Measurements from ENCODE around the gene MMP24OS. TPM values are rescaled to one million over a fixed set of nuclear protein-coding genes. Genes with fewer than 3 reads are reported as not detected.

MMP24OS gene
- total and polyA plus RNA-seq, 10 of the 15 experiments (the other 5 are each of a cell fraction or from before 2014, with no cell fraction given) = 2.0 to 30.9 (median 10.9) TPM

- no peaks in the 10 kb centered on the region for H4K20me1 ChIP-seq (ENCODE audit: control insufficient read depth, insufficient read depth)
- TF ChIP-seq IRF3 (IDR thresholded peaks at IDR 0.05) (no peak), BACH1 (IDR thresholded peaks at IDR 0.05; ENCODE audit: borderline replicate concordance) (no peak), PRDM15 (CRISPR knock-in tag; IDR thresholded peaks at IDR 0.05) (no peak), MXI1 (IDR thresholded peaks at IDR 0.05; ENCODE audit: low read depth, low read length) (no peak), MTA3 (IDR thresholded peaks at IDR 0.05; ENCODE audit: borderline replicate concordance, low read length) (no peak), ZNF24 (IDR thresholded peaks at IDR 0.05) (no peak), ZNF384 (IDR thresholded peaks at IDR 0.05; ENCODE audit: borderline replicate concordance, low read depth, low read length) (no peak), ATF7 (IDR thresholded peaks at IDR 0.05; ENCODE audit: low read depth) (no peak), E2F8 (IDR thresholded peaks at IDR 0.05; ENCODE audit: low read depth, partially characterized antibody) (no peak), ZNF207 (IDR thresholded peaks at IDR 0.05; ENCODE audit: borderline replicate concordance) (no peak), TCF3 (IDR thresholded peaks at IDR 0.05; ENCODE audit: borderline replicate concordance, insufficient read depth, low read depth, low read length) (no peak), JUND (IDR thresholded peaks at IDR 0.05; ENCODE audit: low read depth, low read length) (no peak), ZNF274 (IDR thresholded peaks at IDR 0.05; ENCODE audit: insufficient read depth, insufficient read length) (no peak)
- TF ChIP-seq, protein P1, sequence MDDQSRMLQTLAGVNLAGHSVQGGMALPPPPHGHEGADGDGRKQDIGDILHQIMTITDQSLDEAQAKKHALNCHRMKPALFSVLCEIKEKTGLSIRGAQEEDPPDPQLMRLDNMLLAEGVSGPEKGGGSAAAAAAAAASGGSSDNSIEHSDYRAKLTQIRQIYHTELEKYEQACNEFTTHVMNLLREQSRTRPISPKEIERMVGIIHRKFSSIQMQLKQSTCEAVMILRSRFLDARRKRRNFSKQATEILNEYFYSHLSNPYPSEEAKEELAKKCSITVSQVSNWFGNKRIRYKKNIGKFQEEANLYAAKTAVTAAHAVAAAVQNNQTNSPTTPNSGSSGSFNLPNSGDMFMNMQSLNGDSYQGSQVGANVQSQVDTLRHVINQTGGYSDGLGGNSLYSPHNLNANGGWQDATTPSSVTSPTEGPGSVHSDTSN (IDR thresholded peaks at IDR 0.05; ENCODE audit: insufficient replicate concordance, low read depth, low read length) = no peak
- TF ChIP-seq, protein P2, sequence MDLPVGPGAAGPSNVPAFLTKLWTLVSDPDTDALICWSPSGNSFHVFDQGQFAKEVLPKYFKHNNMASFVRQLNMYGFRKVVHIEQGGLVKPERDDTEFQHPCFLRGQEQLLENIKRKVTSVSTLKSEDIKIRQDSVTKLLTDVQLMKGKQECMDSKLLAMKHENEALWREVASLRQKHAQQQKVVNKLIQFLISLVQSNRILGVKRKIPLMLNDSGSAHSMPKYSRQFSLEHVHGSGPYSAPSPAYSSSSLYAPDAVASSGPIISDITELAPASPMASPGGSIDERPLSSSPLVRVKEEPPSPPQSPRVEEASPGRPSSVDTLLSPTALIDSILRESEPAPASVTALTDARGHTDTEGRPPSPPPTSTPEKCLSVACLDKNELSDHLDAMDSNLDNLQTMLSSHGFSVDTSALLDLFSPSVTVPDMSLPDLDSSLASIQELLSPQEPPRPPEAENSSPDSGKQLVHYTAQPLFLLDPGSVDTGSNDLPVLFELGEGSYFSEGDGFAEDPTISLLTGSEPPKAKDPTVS (IDR thresholded peaks at IDR 0.05; ENCODE audit: low read depth, low read length) = no peak
Measured at GRCh38 chr20:35235881-35236280, 42.0 kb downstream of the MMP24OS start.

More at GRCh38 chr20:35235881-35236280, 42.0 kb downstream of the MMP24OS start:
- no peaks in the 10 kb centered on the region for H3K79me2 ChIP-seq (ENCODE audit: control insufficient read depth, insufficient read depth, low read length)
- POLR2A ChIA-PET = no interaction called here
- WGBS (ENCODE audit: insufficient coverage, insufficient replicate concordance, low lambda C conversion rate, missing lambda C conversion rate) = 45% methylated on average over 6 of the region's 6 CpGs
- no peaks in the 10 kb centered on the region for H3K4me1 ChIP-seq (ENCODE audit: control insufficient read depth, insufficient read depth, low read length)
- H3K27me3 ChIP-seq (replicated peaks in 1 of 2; ENCODE audit: control insufficient read depth in 2 of 2, insufficient read depth in 2 of 2, low read length in 1 of 2) = no peaks in the 10 kb centered on the region
- no peak overlapping the region for H3K9ac ChIP-seq (ENCODE audit: control insufficient read depth, insufficient read depth, low read length)
- H3K36me3 ChIP-seq (ENCODE audit: control insufficient read depth in 2 of 2, insufficient read depth in 2 of 2, low read length in 1 of 2) = no peaks in the 10 kb centered on the region
- RAD21 ChIA-PET (ENCODE audit: unreplicated experiment) = no interaction called here
- H3K4me3 ChIP-seq = no peak overlapping the region
- no peak for FAIRE-seq
- CTCF ChIA-PET = no interaction called here
- SMC1A ChIA-PET (ENCODE audit: uncharacterized antibody, unreplicated experiment) = interaction anchor here (0.6 kb wide), 1 partner anchor 380 kb away, joined by 3 read pairs; no protein-coding TSS in a partner anchor
- H3K4me2 ChIP-seq (ENCODE audit: control insufficient read depth, insufficient read depth) = no peak overlapping the region
- H3K9me3 ChIP-seq (replicated peaks; ENCODE audit: control insufficient read depth, insufficient read depth, low read length) = no peaks in the 10 kb centered on the region
- ATAC-seq = no peak
- no peak for DNase-seq (ENCODE audit: low read depth, low spot score)
- no peak overlapping the region for H2AFZ ChIP-seq (ENCODE audit: control insufficient read depth, low read depth, low read length)
- no TSS peak for BruUV-seq (replicated peaks)
- intact Hi-C loops (cut with micrococcal nuclease; ENCODE audit: unreplicated experiment) = no loop called here
- H3K27ac ChIP-seq (ENCODE audit: control insufficient read depth, insufficient read depth) = no peak overlapping the region
- in situ Hi-C loops (cut with MboI) = no loop called here
